ENCODE measurements around the gene PAXIP1.

DNA sequence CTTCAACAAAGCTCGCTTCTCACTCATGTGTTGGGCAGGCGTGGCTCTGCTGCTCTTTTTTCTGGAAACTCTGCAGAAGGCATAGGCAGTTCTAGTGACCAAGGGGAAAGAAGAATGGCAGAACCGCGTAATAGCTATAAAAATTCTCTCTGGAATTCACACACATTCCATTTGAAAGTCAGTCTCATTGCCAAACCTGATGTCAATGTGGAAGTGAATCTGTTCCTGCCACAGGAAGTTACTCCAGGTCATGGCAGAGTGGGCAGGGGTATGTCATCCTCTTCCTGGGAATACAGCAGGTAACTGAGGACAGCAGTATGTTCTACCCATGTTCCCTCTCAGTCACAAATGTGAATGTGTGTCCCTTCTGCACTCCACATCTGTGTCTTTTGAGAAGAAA is 8.2 kb upstream of the PAXIP1 start:
- TF ChIP-seq, protein P1, sequence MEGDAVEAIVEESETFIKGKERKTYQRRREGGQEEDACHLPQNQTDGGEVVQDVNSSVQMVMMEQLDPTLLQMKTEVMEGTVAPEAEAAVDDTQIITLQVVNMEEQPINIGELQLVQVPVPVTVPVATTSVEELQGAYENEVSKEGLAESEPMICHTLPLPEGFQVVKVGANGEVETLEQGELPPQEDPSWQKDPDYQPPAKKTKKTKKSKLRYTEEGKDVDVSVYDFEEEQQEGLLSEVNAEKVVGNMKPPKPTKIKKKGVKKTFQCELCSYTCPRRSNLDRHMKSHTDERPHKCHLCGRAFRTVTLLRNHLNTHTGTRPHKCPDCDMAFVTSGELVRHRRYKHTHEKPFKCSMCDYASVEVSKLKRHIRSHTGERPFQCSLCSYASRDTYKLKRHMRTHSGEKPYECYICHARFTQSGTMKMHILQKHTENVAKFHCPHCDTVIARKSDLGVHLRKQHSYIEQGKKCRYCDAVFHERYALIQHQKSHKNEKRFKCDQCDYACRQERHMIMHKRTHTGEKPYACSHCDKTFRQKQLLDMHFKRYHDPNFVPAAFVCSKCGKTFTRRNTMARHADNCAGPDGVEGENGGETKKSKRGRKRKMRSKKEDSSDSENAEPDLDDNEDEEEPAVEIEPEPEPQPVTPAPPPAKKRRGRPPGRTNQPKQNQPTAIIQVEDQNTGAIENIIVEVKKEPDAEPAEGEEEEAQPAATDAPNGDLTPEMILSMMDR (IDR thresholded peaks at IDR 0.05), result no peak
- no peak for TF ChIP-seq ZFX (IDR thresholded peaks at IDR 0.05; ENCODE audit: borderline replicate concordance)
